Stomach (tissue), 9 donors: Measurements from ENCODE around the gene FAM240A. TPM values are rescaled to one million over a fixed set of nuclear protein-coding genes. Genes with fewer than 3 reads are reported as not detected.

Experiments
- DNase-seq, 2 donors: peaks; one replicate each; pipeline versions ENCODE4 v3.0.0 to v3.0.0-alpha.2; 2013 to 2019
- H3K27ac ChIP-seq, 5 donors: fragments of 200-600 bp in 4 of 5; sonication (generic) in 4 of 5; one replicate each; pipeline ENCODE4 v1.5.1; 2013 to 2019; ENCODE audit warnings: mild to moderate bottlenecking in 1 of 5, moderate library complexity in 1 of 5
- H3K27me3 ChIP-seq, 3 donors: fragments of 200-600 bp; sonication (generic); one replicate each; pipeline ENCODE4 v1.5.1; 2017 to 2019; ENCODE audit warnings: mixed run types in 1 of 3
- H3K36me3 ChIP-seq, 4 donors: fragments of 200-600 bp; sonication (generic); 1 replicate in 3 of 4; 2 replicates in 1 of 4; pipeline ENCODE4 v1.5.1; 2016 to 2019
- H3K4me1 ChIP-seq, 4 donors: fragments of 200-600 bp; sonication (generic); one replicate each; pipeline ENCODE4 v1.5.1; 2016 to 2019
- H3K4me3 ChIP-seq, 4 donors: fragments of 200-600 bp; sonication (generic) in 3 of 4; one replicate each; pipeline ENCODE4 v1.5.1; 2016 to 2019; ENCODE audit warnings: mild to moderate bottlenecking in 1 of 4
- H3K9me3 ChIP-seq, 4 donors: fragments of 200-600 bp; sonication (generic); one replicate each; pipeline ENCODE4 v1.5.1; 2016 to 2019
- EP300 ChIP-seq: sonication (generic); formaldehyde crosslinking; IDR thresholded peaks from one replicate; pipeline ENCODE4 v1.6.1; 2017; ENCODE audit warnings: antibody characterized with exemption
- POLR2A ChIP-seq, 4 donors: fragments of 450-650 bp; IDR thresholded peaks; one replicate each; pipeline ENCODE4 v1.6.1; 2016; ENCODE audit warnings: antibody characterized with exemption in 4 of 4, control low read depth in 2 of 4, mild to moderate bottlenecking in 1 of 4, moderate library complexity in 1 of 4
- POLR2AphosphoS5 ChIP-seq, 3 donors: sonication (generic); formaldehyde crosslinking; IDR thresholded peaks; one replicate each; pipeline ENCODE4 v1.6.1; 2016; ENCODE audit warnings: antibody characterized with exemption in 3 of 3
- WGBS, 5 donors: extraction: QIAGEN DNeasy Blood & Tissue Kit in 3 of 5; methylation state at CpG; one replicate each; pipeline versions ENCODE4 v1.1.5 to v1.1.7; 2013 to 2018; 5-methylcytosine and 5-hydroxymethylcytosine counted together
- intact Hi-C: fragments of 100-400 bp; cut with DNase I; formaldehyde crosslinking; loops from one replicate; pipeline ENCODE4 v1.15.1; 2023; ENCODE audit warnings: low total_unique reads
- polyA plus RNA-seq, 3 donors: library from polyadenylated mRNA; stranded (reverse); fragments of 200-250 nt; gene quantifications; one replicate each; pipeline ENCODE4 v1.2.3, GENCODE V29; 2013
- total RNA-seq, 5 donors: library from RNA; depleted of rRNA; stranded (reverse); fragments of >200 nt; gene quantifications; one replicate each; pipeline versions ENCODE4 v1.1.0 to v1.2.3, GENCODE V29; 2014 to 2016
- TF ChIP-seq, protein P1 (sequence below), 7 experiments: fragments of 450-650 bp in 4 of 7; fragments of 200-600 bp in 3 of 7; sonication (generic) in 3 of 7; IDR thresholded peaks; one replicate each; pipeline ENCODE4 v1.5.1; 2016 to 2019; ENCODE audit warnings: antibody characterized with exemption in 7 of 7, control low read depth in 2 of 7, mild to moderate bottlenecking in 1 of 7
- donor health status: healthy with polysubstance abuse.
- donor health status: Bipolar disorder and iron deficiency.
- donor health status: healthy.

Gene FAM240A
- total and polyA plus RNA-seq, 8 donors = not detected

DNA sequence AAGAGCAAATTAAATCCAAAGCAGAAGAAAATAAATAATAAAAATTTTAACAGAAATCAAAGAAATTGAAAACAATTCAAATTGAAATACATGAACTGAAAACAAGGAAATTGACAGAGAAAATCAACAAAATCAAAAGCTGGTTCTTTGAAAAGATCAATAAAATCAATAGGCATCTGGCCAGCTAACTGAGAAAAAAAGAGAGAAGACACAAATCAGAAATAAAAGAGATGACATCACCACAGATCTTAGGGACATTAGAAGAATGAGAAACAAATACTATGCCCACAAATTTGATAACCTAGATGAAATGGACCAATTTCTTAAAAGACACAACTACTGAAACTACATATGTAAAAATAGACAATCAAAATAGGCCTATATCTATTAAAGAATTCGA, 38.8 kb downstream of the FAM240A start:
- intact Hi-C loops = no loop called here
- Histone ChIP-seq H3K36me3 (no peaks in the 10 kb centered on the region), H3K4me3 (no peak overlapping the region), H3K27ac (no peak overlapping the region), H3K4me1 (no peaks in the 10 kb centered on the region), H3K9me3 (peaks cover 0 to 11% (median 6%) of the 10 kb centered on the region in 4 donors), H3K27me3 (no peaks in the 10 kb centered on the region)
- WGBS, 5 donors = 45 to 68% (median 55%) methylated on average over 1 of the region's 1 CpG
- no peak for DNase-seq
- TF ChIP-seq POLR2AphosphoS5 (IDR thresholded peaks at IDR 0.05) (no peak), POLR2A (IDR thresholded peaks at IDR 0.05) (no peak), EP300 (no peak)
- TF ChIP-seq, protein P1, sequence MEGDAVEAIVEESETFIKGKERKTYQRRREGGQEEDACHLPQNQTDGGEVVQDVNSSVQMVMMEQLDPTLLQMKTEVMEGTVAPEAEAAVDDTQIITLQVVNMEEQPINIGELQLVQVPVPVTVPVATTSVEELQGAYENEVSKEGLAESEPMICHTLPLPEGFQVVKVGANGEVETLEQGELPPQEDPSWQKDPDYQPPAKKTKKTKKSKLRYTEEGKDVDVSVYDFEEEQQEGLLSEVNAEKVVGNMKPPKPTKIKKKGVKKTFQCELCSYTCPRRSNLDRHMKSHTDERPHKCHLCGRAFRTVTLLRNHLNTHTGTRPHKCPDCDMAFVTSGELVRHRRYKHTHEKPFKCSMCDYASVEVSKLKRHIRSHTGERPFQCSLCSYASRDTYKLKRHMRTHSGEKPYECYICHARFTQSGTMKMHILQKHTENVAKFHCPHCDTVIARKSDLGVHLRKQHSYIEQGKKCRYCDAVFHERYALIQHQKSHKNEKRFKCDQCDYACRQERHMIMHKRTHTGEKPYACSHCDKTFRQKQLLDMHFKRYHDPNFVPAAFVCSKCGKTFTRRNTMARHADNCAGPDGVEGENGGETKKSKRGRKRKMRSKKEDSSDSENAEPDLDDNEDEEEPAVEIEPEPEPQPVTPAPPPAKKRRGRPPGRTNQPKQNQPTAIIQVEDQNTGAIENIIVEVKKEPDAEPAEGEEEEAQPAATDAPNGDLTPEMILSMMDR (IDR thresholded peaks at IDR 0.05) = no peak

DNA sequence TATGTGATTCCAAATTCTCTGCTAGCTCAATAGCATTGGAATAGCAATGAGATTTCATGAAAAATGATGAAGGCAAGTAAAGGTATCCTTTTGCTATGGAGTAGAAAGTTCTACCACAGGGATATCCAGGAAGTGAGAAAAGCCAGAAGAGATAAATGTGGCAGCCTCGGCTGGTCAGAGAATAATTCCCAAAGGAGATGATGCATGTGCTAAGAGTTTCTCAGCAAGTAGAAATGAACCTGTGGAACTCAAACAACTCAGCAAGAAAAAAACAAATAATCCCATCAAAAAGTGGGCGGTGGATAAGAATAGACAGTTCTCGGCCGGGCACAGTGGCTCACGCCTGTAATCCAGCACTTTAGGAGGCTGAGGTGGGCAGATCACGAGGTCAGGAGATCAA, 42.9 kb downstream of the FAM240A start:
- TF ChIP-seq POLR2AphosphoS5 (IDR thresholded peaks at IDR 0.05) (no peak), EP300 (no peak), POLR2A (IDR thresholded peaks at IDR 0.05) (no peak)
- TF ChIP-seq, protein P1 (IDR thresholded peaks at IDR 0.05) = no peak
- 72 to 85% (median 77%) methylated on average over 6 of the region's 6 CpGs for WGBS, 5 donors
- no peak overlapping the region for H3K4me3 ChIP-seq
- peaks cover 0 to 11% (median 6%) of the 10 kb centered on the region in 4 donors for H3K9me3 ChIP-seq
- intact Hi-C loops = no loop called here
- H3K36me3 ChIP-seq = no peaks in the 10 kb centered on the region
- no peak overlapping the region for H3K27ac ChIP-seq
- H3K4me1 ChIP-seq = no peaks in the 10 kb centered on the region
- H3K27me3 ChIP-seq = no peaks in the 10 kb centered on the region
- DNase-seq = no peak

DNA sequence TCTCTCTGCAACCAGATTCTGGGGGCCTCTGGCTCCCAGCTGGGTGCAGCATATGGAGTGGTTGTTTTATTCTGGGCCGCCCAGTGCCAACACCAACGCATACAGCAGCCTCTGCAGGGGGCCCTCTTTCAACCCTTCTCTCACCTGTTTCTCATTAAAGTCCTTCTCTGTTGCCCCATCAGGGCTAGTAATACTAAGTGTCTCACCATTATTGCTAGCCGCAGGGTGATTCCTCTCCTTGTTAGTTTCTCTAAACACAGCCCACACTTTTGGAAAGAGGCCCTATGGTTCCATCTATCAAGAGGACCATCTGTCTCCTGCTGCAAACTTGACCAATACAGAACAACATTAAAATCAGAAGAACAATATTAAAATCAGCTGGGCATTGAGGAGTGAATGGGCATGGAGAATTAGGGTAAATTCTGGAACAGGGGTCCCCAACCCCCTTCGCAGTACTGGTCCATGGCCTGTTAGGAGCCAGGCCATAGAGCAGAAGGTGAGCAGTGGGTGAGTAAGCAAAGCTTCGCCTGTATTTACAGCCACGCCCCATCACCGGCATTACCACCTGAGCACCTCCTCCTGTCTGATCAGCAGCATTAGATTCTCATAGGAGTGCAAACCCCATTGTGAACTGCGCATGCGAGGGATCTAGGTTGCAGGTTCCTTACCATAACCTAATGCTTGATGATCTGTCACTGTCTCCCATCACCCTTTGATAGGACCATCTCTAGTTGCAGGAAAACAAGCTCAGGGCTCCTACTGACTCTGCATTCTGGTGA, 44.6 kb downstream of the FAM240A start:
- Histone ChIP-seq H3K4me3 (no peak overlapping the region), H3K36me3 (no peaks in the 10 kb centered on the region), H3K27ac (no peak overlapping the region), H3K9me3 (peaks cover 0 to 8% (median 3%) of the 10 kb centered on the region in 4 donors), H3K27me3 (no peaks in the 10 kb centered on the region), H3K4me1 (peaks cover 0 to 7% (median under 1%) of the 10 kb centered on the region in 4 donors)
- 65 to 83% (median 77%) methylated on average over 9 of the region's 9 CpGs for WGBS, 5 donors
- intact Hi-C loops = no loop called here
- no peak for DNase-seq
- TF ChIP-seq, protein P1 (IDR thresholded peaks at IDR 0.05) = no peak
- TF ChIP-seq EP300 = no peak
- no peak for TF ChIP-seq POLR2AphosphoS5 (IDR thresholded peaks at IDR 0.05)
- no peak for TF ChIP-seq POLR2A (IDR thresholded peaks at IDR 0.05)

DNA sequence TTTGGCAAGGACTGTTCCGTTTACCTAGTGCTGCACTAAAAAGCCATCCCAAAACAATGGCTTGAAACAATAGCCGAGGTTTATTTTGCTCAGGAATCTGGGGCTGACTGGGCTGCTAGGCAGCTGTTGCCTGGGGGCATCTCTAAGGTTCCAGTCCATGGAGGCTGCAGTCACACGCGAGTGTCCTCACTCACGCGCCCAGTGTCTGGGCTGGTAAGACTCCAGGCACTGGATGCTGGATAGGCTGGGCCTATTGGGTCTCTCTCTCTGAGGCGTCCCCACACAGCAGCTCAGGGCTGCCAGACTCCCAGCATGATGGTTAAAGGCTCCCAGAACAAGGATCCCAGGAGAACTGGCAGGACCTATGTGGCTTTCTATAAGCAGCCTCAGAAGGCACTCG, 47.0 kb downstream of the FAM240A start:
- DNase-seq = no peak
- H3K4me1 ChIP-seq = peaks cover 0 to 22% (median 14%) of the 10 kb centered on the region in 4 donors
- WGBS, 5 donors = 87 to 90% (median 88%) methylated on average over 8 of the region's 8 CpGs
- intact Hi-C loops = no loop called here
- no peaks in the 10 kb centered on the region for H3K9me3 ChIP-seq
- H3K4me3 ChIP-seq = no peak overlapping the region
- H3K27me3 ChIP-seq = no peaks in the 10 kb centered on the region
- H3K27ac ChIP-seq = no peak overlapping the region
- TF ChIP-seq, protein P1 (IDR thresholded peaks at IDR 0.05) = no peak
- TF ChIP-seq POLR2A (IDR thresholded peaks at IDR 0.05) (no peak), EP300 (no peak), POLR2AphosphoS5 (IDR thresholded peaks at IDR 0.05) (no peak)
- H3K36me3 ChIP-seq = no peaks in the 10 kb centered on the region
